Astrocyte (in vitro differentiated cells and primary cell): ENCODE measurements around the gene FSTL4. TPM values are rescaled to one million over a fixed set of nuclear protein-coding genes. Genes with fewer than 3 reads are reported as not detected.

Experiments
- DNase-seq: peaks from one replicate; pipeline ENCODE4 v3.0.0-alpha.2; 2010; ENCODE audit warnings: low read depth
- FAIRE-seq: peaks from 2 replicates; lab custom pipeline; 2011; peaks lifted over from hg19 to GRCh38; lab: Jason Lieb, UNC
- H2AFZ ChIP-seq: 2 replicates; pipeline ENCODE4 v1.6.0; 2012; ENCODE audit warnings: low read depth, low read length, inconsistent platforms
- H3K27ac ChIP-seq: 2 replicates; pipeline ENCODE4 v1.5.1; 2011; ENCODE audit warnings: low read depth, low read length, inconsistent platforms
- H3K27me3 ChIP-seq: 2 replicates; pipeline ENCODE4 v1.6.0; 2011; ENCODE audit warnings: low read length, inconsistent platforms; ENCODE audit not compliant: insufficient read depth
- H3K36me3 ChIP-seq: 2 replicates; pipeline ENCODE4 v1.5.1; 2011; ENCODE audit warnings: low read length, inconsistent platforms; ENCODE audit not compliant: insufficient read depth
- H3K4me1 ChIP-seq: 2 replicates; pipeline ENCODE4 v1.5.1; 2011; ENCODE audit warnings: low read length, inconsistent platforms; ENCODE audit not compliant: insufficient read depth
- H3K4me2 ChIP-seq: 2 replicates; pipeline ENCODE4 v1.6.0; 2012; ENCODE audit warnings: low read length, inconsistent platforms
- H3K4me3 ChIP-seq: 2 replicates; pipeline ENCODE4 v1.5.1; 2011; ENCODE audit warnings: low read depth, mild to moderate bottlenecking, low read length, inconsistent platforms; ENCODE audit not compliant: insufficient read depth
- H3K79me2 ChIP-seq: 2 replicates; pipeline ENCODE4 v1.6.0; 2012; ENCODE audit warnings: mild to moderate bottlenecking, low read length, inconsistent platforms; ENCODE audit not compliant: insufficient read depth
- H3K9ac ChIP-seq: 2 replicates; pipeline ENCODE4 v1.6.0; 2012; ENCODE audit warnings: mild to moderate bottlenecking, low read length, inconsistent platforms
- H3K9me3 ChIP-seq: 2 replicates; pipeline ENCODE4 v1.5.1; 2012; ENCODE audit warnings: low read depth, mild to moderate bottlenecking, low read length, inconsistent platforms; ENCODE audit not compliant: insufficient read depth
- H4K20me1 ChIP-seq: 2 replicates; pipeline ENCODE4 v1.6.0; 2012; ENCODE audit warnings: low read length, inconsistent platforms; ENCODE audit not compliant: insufficient read depth
- H3K27ac Mint-ChIP-seq: one replicate; pipeline ENCODE4 v1.8.0; 2021; ENCODE audit warnings: mild to moderate bottlenecking, mixed read lengths; ENCODE audit not compliant: unreplicated experiment
- H3K27me3 Mint-ChIP-seq: one replicate; pipeline ENCODE4 v1.8.0; 2021; ENCODE audit warnings: low read depth, mixed read lengths; ENCODE audit not compliant: unreplicated experiment
- H3K36me3 Mint-ChIP-seq: one replicate; pipeline ENCODE4 v1.8.0; 2021; ENCODE audit warnings: low read depth, mixed read lengths; ENCODE audit not compliant: unreplicated experiment
- H3K4me1 Mint-ChIP-seq: one replicate; pipeline ENCODE4 v1.8.0; 2021; ENCODE audit warnings: low read depth, mixed read lengths; ENCODE audit not compliant: unreplicated experiment
- H3K4me3 Mint-ChIP-seq: one replicate; pipeline ENCODE4 v1.8.0; 2021; ENCODE audit warnings: mild to moderate bottlenecking, moderate library complexity, mixed read lengths; ENCODE audit not compliant: unreplicated experiment
- H3K9me3 Mint-ChIP-seq: one replicate; pipeline ENCODE4 v1.8.0; 2021; ENCODE audit warnings: mild to moderate bottlenecking, mixed read lengths; ENCODE audit not compliant: unreplicated experiment
- CTCF ChIP-seq: IDR thresholded peaks from 2 replicates; pipeline ENCODE4 v1.5.1; 2011; ENCODE audit warnings: low read depth, mild to moderate bottlenecking, inconsistent platforms, low read length, moderate library complexity; ENCODE audit not compliant: insufficient read depth
- EZH2 ChIP-seq: IDR thresholded peaks from 2 replicates; pipeline ENCODE4 v1.6.1; 2012; ENCODE audit warnings: mild to moderate bottlenecking, low read length, inconsistent platforms; ENCODE audit not compliant: insufficient read depth
- total RNA-seq: library from RNA; stranded (reverse); gene quantifications from 2 replicates; pipeline ENCODE4 v1.2.1, GENCODE V29; 2021

Gene FSTL4
- total RNA-seq, 1 donor from 2014 or later, result not detected

- H3K4me3 Mint-ChIP-seq, result no peak overlapping the region
- no peak overlapping the region for H3K4me3 ChIP-seq
- peaks cover 2% of the 10 kb centered on the region for H3K36me3 Mint-ChIP-seq
- no peak for FAIRE-seq
- H3K4me2 ChIP-seq, result no peak overlapping the region
- DNase-seq, result no peak
- H3K4me1 Mint-ChIP-seq, result no peaks in the 10 kb centered on the region
- no peak overlapping the region for H3K27ac Mint-ChIP-seq
- no peaks in the 10 kb centered on the region for H3K36me3 ChIP-seq
- H3K9ac ChIP-seq, result no peak overlapping the region
- H3K9me3 Mint-ChIP-seq, result peaks cover 2% of the 10 kb centered on the region
- H4K20me1 ChIP-seq, result no peaks in the 10 kb centered on the region
- no peak overlapping the region for H3K27ac ChIP-seq
- peaks cover 49% of the 10 kb centered on the region for H3K27me3 Mint-ChIP-seq
- no peaks in the 10 kb centered on the region for H3K9me3 ChIP-seq
- no peak overlapping the region for H2AFZ ChIP-seq
- no peaks in the 10 kb centered on the region for H3K79me2 ChIP-seq
- H3K4me1 ChIP-seq, result no peaks in the 10 kb centered on the region
- TF ChIP-seq CTCF, result no peak
- no peak for TF ChIP-seq EZH2
- peaks cover 2% of the 10 kb centered on the region for H3K27me3 ChIP-seq
Measured at GRCh38 chr5:133196441-133197085, 415.8 kb downstream of the FSTL4 start.

DNA sequence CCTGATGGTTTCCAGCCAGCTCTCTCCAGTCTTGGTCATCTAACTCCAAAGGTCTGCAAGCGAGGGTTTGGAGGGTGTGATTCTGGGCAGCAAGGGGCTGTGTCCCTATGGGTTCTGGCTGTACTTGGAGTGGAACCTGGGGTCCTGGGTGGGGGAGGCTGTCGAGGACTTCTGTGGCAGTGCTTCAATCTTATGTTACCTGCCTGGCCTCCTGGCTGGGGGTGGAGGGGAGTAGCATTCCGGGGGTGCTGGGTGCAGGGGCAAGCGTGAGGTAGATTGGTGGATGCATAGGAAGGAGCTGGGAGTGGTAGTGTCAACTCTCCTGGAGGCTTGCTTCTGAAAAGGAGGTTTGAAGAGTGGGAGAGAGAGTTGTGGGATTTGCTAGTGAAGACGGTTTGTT lies 417.1 kb downstream of the FSTL4 start:
- H3K9me3 Mint-ChIP-seq, result peaks cover 2% of the 10 kb centered on the region
- FAIRE-seq, result no peak
- no peaks in the 10 kb centered on the region for H4K20me1 ChIP-seq
- TF ChIP-seq EZH2 (no peak), CTCF (no peak)
- no peaks in the 10 kb centered on the region for H3K4me1 ChIP-seq
- H3K27me3 Mint-ChIP-seq, result peaks cover 36% of the 10 kb centered on the region
- H3K9me3 ChIP-seq, result no peaks in the 10 kb centered on the region
- H3K36me3 Mint-ChIP-seq, result no peaks in the 10 kb centered on the region
- no peak overlapping the region for H3K27ac Mint-ChIP-seq
- no peaks in the 10 kb centered on the region for H3K27me3 ChIP-seq
- H3K4me1 Mint-ChIP-seq, result no peaks in the 10 kb centered on the region
- H3K4me3 ChIP-seq, result no peak overlapping the region
- H3K9ac ChIP-seq, result no peak overlapping the region
- no peak overlapping the region for H3K27ac ChIP-seq
- DNase-seq, result no peak
- H3K4me2 ChIP-seq, result no peak overlapping the region
- no peak overlapping the region for H2AFZ ChIP-seq
- no peak overlapping the region for H3K4me3 Mint-ChIP-seq
- H3K36me3 ChIP-seq, result no peaks in the 10 kb centered on the region
- no peaks in the 10 kb centered on the region for H3K79me2 ChIP-seq

- H3K4me1 ChIP-seq, result no peaks in the 10 kb centered on the region
- H3K9me3 ChIP-seq, result no peaks in the 10 kb centered on the region
- no peak for FAIRE-seq
- no peaks in the 10 kb centered on the region for H4K20me1 ChIP-seq
- Mint-ChIP-seq H3K36me3 (no peaks in the 10 kb centered on the region), H3K9me3 (peaks cover 2% of the 10 kb centered on the region), H3K4me1 (no peaks in the 10 kb centered on the region), H3K4me3 (no peak overlapping the region), H3K27me3 (peaks cover 22% of the 10 kb centered on the region), H3K27ac (no peak overlapping the region)
- no peak for DNase-seq
- no peaks in the 10 kb centered on the region for H3K27me3 ChIP-seq
- H3K4me2 ChIP-seq, result no peak overlapping the region
- H3K27ac ChIP-seq, result no peak overlapping the region
- no peaks in the 10 kb centered on the region for H3K36me3 ChIP-seq
- H3K4me3 ChIP-seq, result no peak overlapping the region
- no peak for TF ChIP-seq CTCF
- no peak for TF ChIP-seq EZH2
- no peak overlapping the region for H3K9ac ChIP-seq
- H2AFZ ChIP-seq, result no peak overlapping the region
- H3K79me2 ChIP-seq, result no peaks in the 10 kb centered on the region
Measured at GRCh38 chr5:133193794-133194193, 418.5 kb downstream of the FSTL4 start.
